CD14-positive monocyte (primary cell): Measurements from ENCODE around the gene CCL18. TPM values are rescaled to one million over a fixed set of nuclear protein-coding genes. Genes with fewer than 3 reads are reported as not detected.

Experiments
- DNase-seq, 3 donors: peaks; one replicate each; pipeline ENCODE4 v3.0.0-alpha.2; 2011 to 2022
- H2AFZ ChIP-seq: 2 replicates; pipeline ENCODE4 v1.6.0; 2012; ENCODE audit warnings: mild to moderate bottlenecking, low read depth, low read length, inconsistent platforms; ENCODE audit not compliant: insufficient read depth, poor library complexity, severe bottlenecking
- H3K27ac ChIP-seq, 2 donors: 1 replicate in 1 of 2; 2 replicates in 1 of 2; pipeline ENCODE4 v1.5.1; 2012 to 2013; ENCODE audit warnings: low read length in 2 of 2, control low read depth in 1 of 2, inconsistent platforms in 1 of 2, low read depth in 1 of 2, mild to moderate bottlenecking in 1 of 2
- H3K27me3 ChIP-seq, 2 donors: one replicate each; pipeline versions ENCODE4 v1.6.0 to v1.6.1; 2011 to 2013; ENCODE audit warnings: low read length in 2 of 2; ENCODE audit not compliant: control insufficient read depth in 2 of 2, insufficient read depth in 2 of 2
- H3K36me3 ChIP-seq, 2 donors: replicated peaks in 1 of 2; 1 replicate in 1 of 2; 2 replicates in 1 of 2; pipeline versions ENCODE4 v1.5.1 to v1.6.1; 2012 to 2013; ENCODE audit warnings: low read length in 2 of 2, control low read depth in 1 of 2, inconsistent platforms in 1 of 2, mild to moderate bottlenecking in 1 of 2; ENCODE audit not compliant: insufficient read depth in 2 of 2, control insufficient read depth in 1 of 2
- H3K4me1 ChIP-seq, 2 donors: 1 replicate in 1 of 2; 2 replicates in 1 of 2; pipeline versions ENCODE4 v1.5.1 to v1.6.1; 2012 to 2013; ENCODE audit warnings: low read length in 2 of 2, control low read depth in 1 of 2, inconsistent platforms in 1 of 2, mild to moderate bottlenecking in 1 of 2, moderate library complexity in 1 of 2; ENCODE audit not compliant: insufficient read depth in 2 of 2, control insufficient read depth in 1 of 2
- H3K4me2 ChIP-seq: replicated peaks from 2 replicates; pipeline ENCODE3; 2012; ENCODE audit warnings: low read length, moderate library complexity, mild to moderate bottlenecking; ENCODE audit not compliant: poor library complexity, severe bottlenecking; ENCODE audit errors: extremely low read depth
- H3K4me3 ChIP-seq, 3 experiments: fragments of 200-600 bp in 1 of 3; sonication (generic) in 1 of 3; replicated peaks in 1 of 3; 1 replicate in 2 of 3; 2 replicates in 1 of 3; pipeline ENCODE4 v1.5.1; 2011 to 2013; ENCODE audit warnings: low read length in 3 of 3, mild to moderate bottlenecking in 3 of 3, control low read depth in 2 of 3, low read depth in 2 of 3, inconsistent platforms in 1 of 3, moderate library complexity in 1 of 3
- H3K79me2 ChIP-seq: 2 replicates; pipeline ENCODE4 v1.6.0; 2012; ENCODE audit warnings: mild to moderate bottlenecking, control low read depth, inconsistent platforms, low read length, moderate library complexity; ENCODE audit not compliant: insufficient read depth
- H3K9ac ChIP-seq: 2 replicates; pipeline ENCODE4 v1.6.0; 2017; ENCODE audit warnings: low read length, mild to moderate bottlenecking; ENCODE audit not compliant: insufficient read depth, poor library complexity, severe bottlenecking
- H3K9me3 ChIP-seq, 2 donors: replicated peaks in 1 of 2; 1 replicate in 1 of 2; 2 replicates in 1 of 2; pipeline versions ENCODE4 v1.5.1 to v1.6.1; 2012 to 2013; ENCODE audit warnings: low read length in 2 of 2, control low read depth in 1 of 2; ENCODE audit not compliant: control insufficient read depth in 1 of 2, insufficient read depth in 1 of 2
- H4K20me1 ChIP-seq: 2 replicates; pipeline ENCODE4 v1.6.0; 2012; ENCODE audit warnings: mild to moderate bottlenecking, low read length, control low read depth, moderate library complexity; ENCODE audit not compliant: insufficient read depth
- H3K27ac Mint-ChIP-seq, 7 donors: one replicate each; pipeline ENCODE4 v1.8.0; 2020; ENCODE audit warnings: mild to moderate bottlenecking in 7 of 7, mixed read lengths in 7 of 7, moderate library complexity in 6 of 7, inconsistent platforms in 2 of 7
- H3K27me3 Mint-ChIP-seq, 3 donors: one replicate each; pipeline ENCODE4 v1.8.0; 2021 to 2022; ENCODE audit warnings: low read depth in 3 of 3, mild to moderate bottlenecking in 3 of 3, mixed read lengths in 3 of 3, moderate library complexity in 3 of 3, inconsistent platforms in 1 of 3
- H3K36me3 Mint-ChIP-seq, 2 donors: one replicate each; pipeline ENCODE4 v1.8.0; 2020; ENCODE audit warnings: mixed read lengths in 2 of 2, inconsistent platforms in 1 of 2, mild to moderate bottlenecking in 1 of 2
- H3K4me1 Mint-ChIP-seq: one replicate; pipeline ENCODE4 v1.8.0; 2020; ENCODE audit warnings: mild to moderate bottlenecking, mixed read lengths
- H3K4me3 Mint-ChIP-seq, 2 donors: one replicate each; pipeline ENCODE4 v1.8.0; 2020; ENCODE audit warnings: mild to moderate bottlenecking in 2 of 2, mixed read lengths in 2 of 2, moderate library complexity in 1 of 2
- H3K9me3 Mint-ChIP-seq, 7 donors: one replicate each; pipeline ENCODE4 v1.8.0; 2020 to 2022; ENCODE audit warnings: mixed read lengths in 7 of 7, mild to moderate bottlenecking in 6 of 7, moderate library complexity in 6 of 7, inconsistent platforms in 2 of 7
- WGBS: methylation state at CpG from one replicate; pipeline ENCODE4 v1.1.5; 2013; ENCODE audit warnings: missing lambda C conversion rate; ENCODE audit not compliant: insufficient coverage; 5-methylcytosine and 5-hydroxymethylcytosine counted together
- intact Hi-C, 2 donors: fragments of 100-400 bp; cut with micrococcal nuclease; formaldehyde crosslinking; loops; one replicate each; pipeline versions ENCODE4 v1.15.0 to v1.15.1; 2023
- polyA plus RNA-seq, 3 donors: library from polyadenylated mRNA; depleted of rRNA in 1 of 3; unstranded in 2 of 3; stranded (reverse) in 1 of 3; fragments of 300-500 nt in 2 of 3; fragments of >200 nt in 1 of 3; fragmentation: Illumina TruSeq in 2 of 3; gene quantifications; 1 replicate in 2 of 3; 2 replicates in 1 of 3; pipeline ENCODE4 v1.2.3, GENCODE V29; 2012 to 2021
- TF ChIP-seq, protein P1 (sequence below): fragments of 200-600 bp; IDR thresholded peaks from one replicate; pipeline ENCODE4 v1.8.0; 2022; ENCODE audit warnings: antibody characterized with exemption, mild to moderate bottlenecking

The CCL18 gene
- polyA plus RNA-seq, 3 donors = not detected

GRCh38 chr17:36089339-36089865 lies 25.3 kb downstream of the CCL18 start:
- H3K27me3 Mint-ChIP-seq = peaks cover 2 to 18% (median 4%) of the 10 kb centered on the region in 3 donors
- peaks cover 0 to 2% (median 0%) of the 10 kb centered on the region in 7 donors for H3K9me3 Mint-ChIP-seq
- H3K9ac ChIP-seq = no peak overlapping the region
- no peaks in the 10 kb centered on the region for H3K36me3 ChIP-seq
- intact Hi-C loops = loop anchor here in 1 of 2 donors (10.0 kb wide), 1 partner anchor 105 kb away; the partner anchor contains the start of genes CCL3L1 and CCL3L3
- H3K27me3 ChIP-seq = no peaks in the 10 kb centered on the region
- DNase-seq = no peak
- no peaks in the 10 kb centered on the region for H3K9me3 ChIP-seq
- H3K4me3 Mint-ChIP-seq = peak overlapping the region; percentile 72 to 73
- H3K4me1 Mint-ChIP-seq = peaks cover 65% of the 10 kb centered on the region
- TF ChIP-seq, protein P1, sequence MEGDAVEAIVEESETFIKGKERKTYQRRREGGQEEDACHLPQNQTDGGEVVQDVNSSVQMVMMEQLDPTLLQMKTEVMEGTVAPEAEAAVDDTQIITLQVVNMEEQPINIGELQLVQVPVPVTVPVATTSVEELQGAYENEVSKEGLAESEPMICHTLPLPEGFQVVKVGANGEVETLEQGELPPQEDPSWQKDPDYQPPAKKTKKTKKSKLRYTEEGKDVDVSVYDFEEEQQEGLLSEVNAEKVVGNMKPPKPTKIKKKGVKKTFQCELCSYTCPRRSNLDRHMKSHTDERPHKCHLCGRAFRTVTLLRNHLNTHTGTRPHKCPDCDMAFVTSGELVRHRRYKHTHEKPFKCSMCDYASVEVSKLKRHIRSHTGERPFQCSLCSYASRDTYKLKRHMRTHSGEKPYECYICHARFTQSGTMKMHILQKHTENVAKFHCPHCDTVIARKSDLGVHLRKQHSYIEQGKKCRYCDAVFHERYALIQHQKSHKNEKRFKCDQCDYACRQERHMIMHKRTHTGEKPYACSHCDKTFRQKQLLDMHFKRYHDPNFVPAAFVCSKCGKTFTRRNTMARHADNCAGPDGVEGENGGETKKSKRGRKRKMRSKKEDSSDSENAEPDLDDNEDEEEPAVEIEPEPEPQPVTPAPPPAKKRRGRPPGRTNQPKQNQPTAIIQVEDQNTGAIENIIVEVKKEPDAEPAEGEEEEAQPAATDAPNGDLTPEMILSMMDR = no peak
- peak overlapping the region in 1 of 3 experiments; percentile 47 for H3K4me3 ChIP-seq
- H3K27ac ChIP-seq = peak overlapping the region; percentile 78 to 79
- peaks cover 53 to 67% of the 10 kb centered on the region in 2 donors for H3K4me1 ChIP-seq
- peak overlapping the region; percentile 49 for H3K4me2 ChIP-seq
- H3K27ac Mint-ChIP-seq = peak overlapping the region; percentile 94 to 99 (median 97)
- no peaks in the 10 kb centered on the region for H4K20me1 ChIP-seq
- no peaks in the 10 kb centered on the region for H3K79me2 ChIP-seq
- peaks cover 6% of the 10 kb centered on the region in 2 donors for H3K36me3 Mint-ChIP-seq
- 67% methylated on average over 2 of the region's 4 CpGs for WGBS
- no peak overlapping the region for H2AFZ ChIP-seq

DNA sequence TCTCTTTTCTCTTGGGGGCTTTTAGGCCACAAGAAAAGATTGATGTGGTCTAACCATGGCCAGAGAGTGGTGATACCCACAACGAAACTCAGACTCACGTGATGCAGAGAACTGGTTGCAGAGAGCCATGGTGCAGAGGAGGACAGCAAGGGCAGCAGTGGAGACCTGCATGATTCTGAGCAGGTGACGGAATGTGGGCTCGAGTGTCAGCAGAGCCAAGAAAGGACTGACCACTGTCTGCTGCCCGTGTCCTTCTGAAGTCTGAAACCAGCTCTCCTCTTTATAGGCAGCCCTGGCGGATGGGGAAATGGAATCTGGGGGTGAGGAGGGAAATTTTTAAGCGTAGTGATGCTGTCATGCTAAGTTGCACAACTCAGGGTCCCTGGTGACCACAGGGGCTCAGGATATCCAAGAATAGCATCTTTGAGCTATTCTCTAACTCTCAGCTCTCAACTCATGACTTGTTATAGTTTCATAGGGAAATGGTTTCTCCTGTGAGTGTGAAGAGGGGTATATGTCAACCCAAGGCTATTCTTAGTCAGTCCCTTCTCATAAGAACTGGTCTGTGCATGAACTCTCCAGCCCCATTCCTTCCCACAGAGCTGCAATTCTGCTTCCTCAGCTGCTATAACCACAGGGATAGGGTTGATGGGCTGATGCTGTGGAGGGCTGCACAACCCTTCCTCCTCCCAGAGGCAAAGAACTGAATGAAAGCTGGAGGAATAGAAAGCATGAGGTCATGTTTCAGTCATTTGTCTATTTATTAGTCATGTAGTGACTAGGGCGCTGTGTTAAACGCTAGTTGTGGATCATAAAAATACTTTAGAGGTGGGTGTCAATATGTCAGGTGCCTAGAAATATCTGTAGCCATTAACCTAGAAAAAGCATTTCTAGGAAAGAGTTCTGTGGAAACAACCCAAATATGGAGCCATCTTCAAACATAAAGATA lies 26.1 kb downstream of the CCL18 start, which contains the start of gene CCL3:
Gene CCL3 (minus strand): TSS at position 256 of the 949 bp plus-strand sequence. CDS start 85 bp downstream, at position 171.
- H3K4me2 ChIP-seq = peak within 1 kb of the TSS; percentile 49
- no peaks in the 10 kb centered on the region for H4K20me1 ChIP-seq
- DNase-seq = peak; percentile 89 to 99 (median 89)
- no peaks in the 10 kb centered on the region for H3K27me3 ChIP-seq
- TF ChIP-seq, protein P1 = no peak
- Mint-ChIP-seq H3K4me3 (peak within 1 kb of the TSS; percentile 73 to 80), H3K4me1 (peaks cover 58% of the 10 kb centered on the region), H3K27me3 (peaks cover 2 to 18% (median 4%) of the 10 kb centered on the region in 3 donors), H3K9me3 (peaks cover 0 to 2% (median 0%) of the 10 kb centered on the region in 7 donors), H3K36me3 (peaks cover 6% of the 10 kb centered on the region in 2 donors), H3K27ac (peak within 1 kb of the TSS; percentile 94 to 99 (median 97))
- peak within 1 kb of the TSS in 1 of 3 experiments; percentile 47 for H3K4me3 ChIP-seq
- 21% methylated on average over 4 of the region's 9 CpGs for WGBS
- H3K4me1 ChIP-seq = peaks cover 45 to 60% of the 10 kb centered on the region in 2 donors
- H3K79me2 ChIP-seq = no peaks in the 10 kb centered on the region
- H3K27ac ChIP-seq = peak within 1 kb of the TSS; percentile 78 to 79
- intact Hi-C loops = loop anchor here (5.0 to 10.0 kb wide), 2 partner anchors 105 to 122 kb away; partner anchors contain the start of genes CCL3L1 (in 1 of the 2), CCL3L3 (in 1 of the 2) and CCL4L2 (in 1 of the 2)
- no peak within 1 kb of the TSS for H3K9ac ChIP-seq
- H2AFZ ChIP-seq = no peak within 1 kb of the TSS
- H3K36me3 ChIP-seq = no peaks in the 10 kb centered on the region
- H3K9me3 ChIP-seq = no peaks in the 10 kb centered on the region
